Endometrium (tissue), 2 donors: ENCODE results near the gene TMC5.

Experiments
- FAIRE-seq: peaks from 2 replicates; lab custom pipeline; 2012; peaks lifted over from hg19 to GRCh38; lab: Jason Lieb, UNC
- donor health status: control.
- donor health status: control.

The TMC5 gene

GRCh38 chr16:19460397-19460796 is 42.7 kb downstream of the TMC5 start:
- FAIRE-seq, result no peak

- FAIRE-seq, result no peak
Observed at GRCh38 chr16:19463468-19464315, 46.0 kb downstream of the TMC5 start.

- FAIRE-seq, result no peak
Observed at GRCh38 chr16:19468300-19468699, 50.6 kb downstream of the TMC5 start.

- FAIRE-seq, result no peak
Observed at GRCh38 chr16:19472482-19472881, 54.8 kb downstream of the TMC5 start.

- no peak for FAIRE-seq
Observed at GRCh38 chr16:19474617-19475016, 56.9 kb downstream of the TMC5 start.

- FAIRE-seq, result no peak
Observed at GRCh38 chr16:19478505-19478904, 60.8 kb downstream of the TMC5 start.

- no peak for FAIRE-seq
Observed at GRCh38 chr16:19479302-19479721, 61.6 kb downstream of the TMC5 start.

GRCh38 chr16:19481296-19481695 is 63.6 kb downstream of the TMC5 start:
- FAIRE-seq, result no peak

- no peak for FAIRE-seq
Observed at GRCh38 chr16:19481769-19482168, 64.1 kb downstream of the TMC5 start.

GRCh38 chr16:19482291-19482690 is 64.6 kb downstream of the TMC5 start:
- no peak for FAIRE-seq

- no peak for FAIRE-seq
Observed at GRCh38 chr16:19484096-19484495, 66.4 kb downstream of the TMC5 start.

- FAIRE-seq, result no peak
Observed at GRCh38 chr16:19485611-19486010, 67.9 kb downstream of the TMC5 start.

GRCh38 chr16:19486051-19486450 is 68.4 kb downstream of the TMC5 start:
- no peak for FAIRE-seq

GRCh38 chr16:19486750-19487325 is 69.2 kb downstream of the TMC5 start:
- no peak for FAIRE-seq

GRCh38 chr16:19488213-19488640 is 70.5 kb downstream of the TMC5 start:
- no peak for FAIRE-seq

GRCh38 chr16:19490619-19491018 is 72.9 kb downstream of the TMC5 start:
- FAIRE-seq, result no peak

GRCh38 chr16:19497176-19497575 is 79.5 kb downstream of the TMC5 start:
- no peak for FAIRE-seq

- no peak for FAIRE-seq
Observed at GRCh38 chr16:19499006-19499405, 81.3 kb downstream of the TMC5 start.

GRCh38 chr16:19499481-19499880 is 81.8 kb downstream of the TMC5 start:
- FAIRE-seq, result no peak

GRCh38 chr16:19502395-19503131 is 84.9 kb downstream of the TMC5 start:
- no peak for FAIRE-seq

GRCh38 chr16:19503461-19504075 is 85.9 kb downstream of the TMC5 start:
- FAIRE-seq, result no peak

- no peak for FAIRE-seq
Observed at GRCh38 chr16:19505600-19506303, 88.1 kb downstream of the TMC5 start.
